OCI-LY3 (cell line): Measurements from ENCODE around the gene SELENOI.

Source experiments
- H2AFZ ChIP-seq: fragments of 200-600, 300-600 bp; shearing (Covaris generic); 2 replicates; pipeline ENCODE4 v1.6.0; 2014; ENCODE audit warnings: antibody characterized with exemption, low read depth, low read length
- H3K27ac ChIP-seq: fragments of 200-600, 300-600 bp; sonication (generic); 2 replicates; pipeline ENCODE4 v1.5.1; 2014; ENCODE audit warnings: mild to moderate bottlenecking, low read length, moderate library complexity, mixed read lengths
- H3K27me3 ChIP-seq: fragments of 200-600, 300-600 bp; sonication (generic); 2 replicates; pipeline ENCODE4 v1.6.1; 2014; ENCODE audit warnings: low read depth, low read length, mixed read lengths
- H3K36me3 ChIP-seq: fragments of 200-600, 300-600 bp; sonication (generic); replicated peaks from 2 replicates; pipeline ENCODE3; 2014; ENCODE audit warnings: low read depth, low read length, mixed read lengths
- H3K4me1 ChIP-seq: fragments of 300-600, 200-600 bp; sonication (generic); 2 replicates; pipeline ENCODE4 v1.6.1; 2014; ENCODE audit warnings: low read length, mixed read lengths
- H3K4me2 ChIP-seq: fragments of 200-600, 300-600 bp; sonication (generic); 2 replicates; pipeline ENCODE4 v1.6.1; 2014; ENCODE audit warnings: low read length, mixed read lengths
- H3K4me3 ChIP-seq: fragments of 300-600, 200-600 bp; sonication (generic); 2 replicates; pipeline ENCODE4 v1.5.1; 2014; ENCODE audit warnings: antibody characterized with exemption, mild to moderate bottlenecking, low read length, moderate library complexity
- H3K79me2 ChIP-seq: fragments of 300-600, 200-600 bp; shearing (Covaris generic); 2 replicates; pipeline ENCODE4 v1.6.1; 2014; ENCODE audit warnings: mild to moderate bottlenecking, low read length, mixed read lengths
- H3K9ac ChIP-seq: fragments of 300-600, 200-600 bp; shearing (Covaris generic); 2 replicates; pipeline ENCODE4 v1.6.0; 2014; ENCODE audit warnings: mild to moderate bottlenecking, low read length, moderate library complexity
- H3K9me3 ChIP-seq: fragments of 200-600, 300-600 bp; shearing (Covaris generic); 2 replicates; pipeline ENCODE4 v1.6.1; 2014; ENCODE audit warnings: low read length, mixed read lengths; ENCODE audit not compliant: insufficient read depth
- H4K20me1 ChIP-seq: fragments of 200-600, 300-600 bp; sonication (generic); 2 replicates; pipeline ENCODE4 v1.6.1; 2016; ENCODE audit warnings: low read length, mixed read lengths; ENCODE audit not compliant: insufficient read depth
- EZH2phosphoT487 ChIP-seq: fragments of 200-600 bp; shearing (Covaris generic); IDR thresholded peaks from 2 replicates; pipeline ENCODE4 v1.6.1; 2018; ENCODE audit warnings: antibody characterized with exemption, mixed run types, low read depth
- TF ChIP-seq, protein P1 (sequence below): fragments of 200-600, 300-600 bp; sonication (generic); IDR thresholded peaks from 2 replicates; pipeline ENCODE4 v1.5.1; 2014; ENCODE audit warnings: antibody characterized with exemption, low read length, low read depth

The SELENOI gene

GRCh38 chr2:26340831-26341230, 5.1 kb upstream of the SELENOI start:
- Histone ChIP-seq H3K36me3 (no peaks in the 10 kb centered on the region), H3K4me1 (peaks cover 8% of the 10 kb centered on the region), H2AFZ (no peak overlapping the region), H3K27ac (no peak overlapping the region), H4K20me1 (no peaks in the 10 kb centered on the region), H3K4me3 (no peak overlapping the region), H3K4me2 (no peak overlapping the region), H3K9ac (no peak overlapping the region), H3K27me3 (0 out of 2 replicates have a peak, but pooled peaks cover 1% of the 10 kb centered on the region), H3K9me3 (no peaks in the 10 kb centered on the region), H3K79me2 (peaks cover 19% of the 10 kb centered on the region)
- TF ChIP-seq, protein P1, sequence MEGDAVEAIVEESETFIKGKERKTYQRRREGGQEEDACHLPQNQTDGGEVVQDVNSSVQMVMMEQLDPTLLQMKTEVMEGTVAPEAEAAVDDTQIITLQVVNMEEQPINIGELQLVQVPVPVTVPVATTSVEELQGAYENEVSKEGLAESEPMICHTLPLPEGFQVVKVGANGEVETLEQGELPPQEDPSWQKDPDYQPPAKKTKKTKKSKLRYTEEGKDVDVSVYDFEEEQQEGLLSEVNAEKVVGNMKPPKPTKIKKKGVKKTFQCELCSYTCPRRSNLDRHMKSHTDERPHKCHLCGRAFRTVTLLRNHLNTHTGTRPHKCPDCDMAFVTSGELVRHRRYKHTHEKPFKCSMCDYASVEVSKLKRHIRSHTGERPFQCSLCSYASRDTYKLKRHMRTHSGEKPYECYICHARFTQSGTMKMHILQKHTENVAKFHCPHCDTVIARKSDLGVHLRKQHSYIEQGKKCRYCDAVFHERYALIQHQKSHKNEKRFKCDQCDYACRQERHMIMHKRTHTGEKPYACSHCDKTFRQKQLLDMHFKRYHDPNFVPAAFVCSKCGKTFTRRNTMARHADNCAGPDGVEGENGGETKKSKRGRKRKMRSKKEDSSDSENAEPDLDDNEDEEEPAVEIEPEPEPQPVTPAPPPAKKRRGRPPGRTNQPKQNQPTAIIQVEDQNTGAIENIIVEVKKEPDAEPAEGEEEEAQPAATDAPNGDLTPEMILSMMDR, result no peak
- TF ChIP-seq EZH2phosphoT487, result no peak

DNA sequence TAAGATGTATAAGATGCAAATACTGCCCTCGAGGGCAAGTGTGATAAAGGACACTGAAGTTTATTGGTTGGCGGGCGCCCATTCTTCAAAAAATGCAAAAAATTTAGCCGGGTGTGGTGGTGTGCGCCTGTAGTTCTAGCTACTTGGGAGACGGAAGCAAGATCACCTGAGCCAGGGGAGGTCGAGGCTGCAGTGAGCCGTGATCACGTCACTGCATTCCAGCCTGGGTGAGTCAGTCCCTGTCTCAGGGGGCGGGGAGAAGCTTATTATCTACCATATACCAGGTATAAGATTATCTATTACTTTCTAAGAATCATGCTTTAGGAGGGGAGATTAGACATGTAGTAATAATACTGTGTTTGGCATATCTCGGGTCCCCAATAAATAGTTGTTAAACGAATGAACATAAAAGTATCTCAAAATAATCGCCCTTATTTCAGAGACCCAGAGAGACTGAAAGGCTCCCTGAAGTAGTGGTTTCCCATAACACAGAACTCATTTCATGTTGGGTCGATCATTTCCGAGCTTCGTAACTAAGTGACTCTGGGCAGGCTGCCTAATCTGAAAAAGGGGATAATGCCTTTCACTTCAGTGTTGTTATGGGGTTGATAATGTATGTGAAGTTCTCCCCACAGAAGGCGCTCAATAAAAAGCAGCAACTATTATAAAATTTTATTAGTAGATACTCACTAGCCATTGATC, 1.2 kb upstream of the SELENOI start:
- TF ChIP-seq, protein P1, result no peak
- TF ChIP-seq EZH2phosphoT487, result no peak
- H4K20me1 ChIP-seq, result peaks cover 15% of the 10 kb centered on the region
- peak overlapping the region; percentile 82 for H3K27ac ChIP-seq
- H3K4me2 ChIP-seq, result peak overlapping the region; percentile 76
- peak overlapping the region; percentile 84 for H3K4me3 ChIP-seq
- peaks cover 3% of the 10 kb centered on the region for H3K36me3 ChIP-seq
- H3K79me2 ChIP-seq, result peaks cover 57% of the 10 kb centered on the region
- no peaks in the 10 kb centered on the region for H3K9me3 ChIP-seq
- H3K4me1 ChIP-seq, result peaks cover 22% of the 10 kb centered on the region
- H2AFZ ChIP-seq, result no peak overlapping the region
- H3K27me3 ChIP-seq, result no peaks in the 10 kb centered on the region
- H3K9ac ChIP-seq, result peak overlapping the region; percentile 84

DNA sequence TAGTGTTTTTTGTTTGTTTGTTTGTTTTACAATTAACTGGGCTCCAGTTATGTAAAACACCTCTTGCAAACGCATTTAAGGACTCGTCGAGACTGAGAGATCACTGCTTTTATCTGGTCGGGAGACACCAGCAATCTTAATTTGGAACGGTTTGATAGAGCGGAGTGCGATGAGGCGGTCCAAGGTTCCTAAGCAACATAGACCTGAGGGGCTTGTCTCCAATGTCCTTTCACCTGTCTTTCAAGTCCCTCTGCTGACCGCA, 729 bp upstream of the SELENOI start:
- TF ChIP-seq, protein P1, result no peak
- no peak for TF ChIP-seq EZH2phosphoT487
- peaks cover 62% of the 10 kb centered on the region for H3K79me2 ChIP-seq
- peaks cover 15% of the 10 kb centered on the region for H4K20me1 ChIP-seq
- H3K4me2 ChIP-seq, result peak overlapping the region; percentile 76
- no peaks in the 10 kb centered on the region for H3K27me3 ChIP-seq
- H2AFZ ChIP-seq, result 0 out of 2 replicates have a peak overlapping the region, but pooled peaks have one; percentile 34
- H3K9me3 ChIP-seq, result no peaks in the 10 kb centered on the region
- peaks cover 3% of the 10 kb centered on the region for H3K36me3 ChIP-seq
- peak overlapping the region; percentile 84 for H3K4me3 ChIP-seq
- peaks cover 22% of the 10 kb centered on the region for H3K4me1 ChIP-seq
- peak overlapping the region; percentile 82 for H3K27ac ChIP-seq
- peak overlapping the region; percentile 84 for H3K9ac ChIP-seq

- TF ChIP-seq, protein P1, result no peak
- no peak for TF ChIP-seq EZH2phosphoT487
- H3K4me2 ChIP-seq, result peak within 1 kb of the TSS; percentile 94
- peak within 1 kb of the TSS; percentile 84 for H3K9ac ChIP-seq
- peaks cover 76% of the 10 kb centered on the region for H3K79me2 ChIP-seq
- H3K36me3 ChIP-seq, result peaks cover 7% of the 10 kb centered on the region
- peaks cover 22% of the 10 kb centered on the region for H4K20me1 ChIP-seq
- H2AFZ ChIP-seq, result 0 out of 2 replicates have a peak within 1 kb of the TSS, but pooled peaks have one; percentile 34
- no peaks in the 10 kb centered on the region for H3K27me3 ChIP-seq
- peak within 1 kb of the TSS; percentile 82 for H3K27ac ChIP-seq
- H3K4me3 ChIP-seq, result peak within 1 kb of the TSS; percentile 84
- no peaks in the 10 kb centered on the region for H3K9me3 ChIP-seq
- peaks cover 22% of the 10 kb centered on the region for H3K4me1 ChIP-seq
These were observed 611 bp downstream of the SELENOI start, which contains the start of gene ADGRF3 for GRCh38 chr2:26346454-26347053. Gene ADGRF3, minus strand, starts transcription at chr2:26346789. Its CDS starts 555 bp downstream, at chr2:26346234.
